GM23248 (cell line): ENCODE measurements around the gene CATSPERD. TPM values are rescaled to one million over a fixed set of nuclear protein-coding genes. Genes with fewer than 3 reads are reported as not detected.

ENCODE experiments used
- DNase-seq: peaks from one replicate; pipeline ENCODE4 v3.0.0-alpha.2; 2015
- H2AFZ ChIP-seq: fragments of 200-600 bp; sonication (generic); 2 replicates; pipeline ENCODE4 v1.6.1; 2016; ENCODE audit warnings: antibody characterized with exemption
- H3F3A ChIP-seq: fragments of 200-600 bp; sonication (generic); 2 replicates; pipeline ENCODE4 v1.6.1; 2016; ENCODE audit warnings: mild to moderate bottlenecking, antibody characterized with exemption, mixed run types; ENCODE audit not compliant: insufficient read depth
- H3K27ac ChIP-seq: fragments of 200-600 bp; sonication (generic); 2 replicates; pipeline ENCODE4 v1.5.1; 2016; ENCODE audit warnings: mild to moderate bottlenecking
- H3K27me3 ChIP-seq: fragments of 200-600 bp; sonication (generic); replicated peaks from 2 replicates; pipeline ENCODE4 v1.6.1; 2016; ENCODE audit warnings: mild to moderate bottlenecking; ENCODE audit not compliant: insufficient read depth
- H3K36me3 ChIP-seq: fragments of 200-600 bp; sonication (generic); 2 replicates; pipeline ENCODE4 v1.6.1; 2016; ENCODE audit warnings: low read depth, mild to moderate bottlenecking
- H3K4me1 ChIP-seq: fragments of 200-600 bp; sonication (generic); 2 replicates; pipeline ENCODE4 v1.6.1; 2016; ENCODE audit warnings: mild to moderate bottlenecking; ENCODE audit not compliant: insufficient read depth
- H3K4me2 ChIP-seq: fragments of 200-600 bp; sonication (generic); one replicate; pipeline ENCODE4 v1.6.1; 2016; ENCODE audit warnings: mild to moderate bottlenecking; ENCODE audit not compliant: unreplicated experiment
- H3K4me3 ChIP-seq: fragments of 200-600 bp; sonication (generic); 2 replicates; pipeline ENCODE4 v1.5.1; 2016; ENCODE audit warnings: mild to moderate bottlenecking
- H3K79me2 ChIP-seq: fragments of 200-600 bp; sonication (generic); 2 replicates; pipeline ENCODE4 v1.6.1; 2016; ENCODE audit warnings: mild to moderate bottlenecking; ENCODE audit not compliant: insufficient read depth
- H3K9ac ChIP-seq: fragments of 200-600 bp; sonication (generic); 2 replicates; pipeline ENCODE4 v1.6.1; 2016; ENCODE audit warnings: mild to moderate bottlenecking
- H3K9me2 ChIP-seq: fragments of 200-600 bp; sonication (generic); 2 replicates; pipeline ENCODE4 v1.6.1; 2016; ENCODE audit warnings: mixed run types, mild to moderate bottlenecking, moderate library complexity; ENCODE audit not compliant: insufficient read depth
- H3K9me3 ChIP-seq: fragments of 200-600 bp; sonication (generic); one replicate; pipeline ENCODE4 v1.6.1; 2017; ENCODE audit warnings: low read depth
- H4K20me1 ChIP-seq: fragments of 200-600 bp; sonication (generic); 2 replicates; pipeline ENCODE4 v1.6.0; 2016; ENCODE audit not compliant: insufficient read depth
- EZH2 ChIP-seq: fragments of 200-600 bp; sonication (generic); IDR thresholded peaks from 2 replicates; pipeline ENCODE4 v1.6.1; 2018; ENCODE audit warnings: antibody characterized with exemption, mild to moderate bottlenecking; ENCODE audit not compliant: insufficient read depth, poor library complexity, severe bottlenecking
- EZH2phosphoT487 ChIP-seq: fragments of 200-600 bp; sonication (generic); IDR thresholded peaks from 2 replicates; pipeline ENCODE4 v1.6.1; 2018; ENCODE audit warnings: antibody characterized with exemption, moderate library complexity, mild to moderate bottlenecking, low read depth; ENCODE audit not compliant: insufficient read depth
- WGBS, 2 experiments: methylation state at CpG; one replicate each; pipeline ENCODE4 v1.1.6; 2015 to 2017; ENCODE audit warnings: low lambda C conversion rate in 2 of 2, low coverage in 1 of 2; ENCODE audit errors: missing lambda C conversion rate in 2 of 2; 5-methylcytosine and 5-hydroxymethylcytosine counted together
- in situ Hi-C: fragments of 300-500 bp; cut with MboI; formaldehyde crosslinking; loops from 2 replicates; pipeline ENCODE4 v1.15.0; 2020
- polyA plus RNA-seq: library from polyadenylated mRNA; unstranded; fragments of >200 nt; fragmentation: Nextera tagmentation; extraction: Ambion mirVana; gene quantifications from 2 replicates; pipeline ENCODE4 v1.2.1, GENCODE V29; 2016
- total RNA-seq: library from RNA; depleted of rRNA; stranded (reverse); fragments of >200 nt; shearing (Covaris generic); gene quantifications from 2 replicates; pipeline ENCODE4 v1.2.3, GENCODE V29; 2014

CATSPERD gene
- total and polyA plus RNA-seq, 2 experiments from 2014 or later, result 0.22 TPM; not detected in 1

DNA sequence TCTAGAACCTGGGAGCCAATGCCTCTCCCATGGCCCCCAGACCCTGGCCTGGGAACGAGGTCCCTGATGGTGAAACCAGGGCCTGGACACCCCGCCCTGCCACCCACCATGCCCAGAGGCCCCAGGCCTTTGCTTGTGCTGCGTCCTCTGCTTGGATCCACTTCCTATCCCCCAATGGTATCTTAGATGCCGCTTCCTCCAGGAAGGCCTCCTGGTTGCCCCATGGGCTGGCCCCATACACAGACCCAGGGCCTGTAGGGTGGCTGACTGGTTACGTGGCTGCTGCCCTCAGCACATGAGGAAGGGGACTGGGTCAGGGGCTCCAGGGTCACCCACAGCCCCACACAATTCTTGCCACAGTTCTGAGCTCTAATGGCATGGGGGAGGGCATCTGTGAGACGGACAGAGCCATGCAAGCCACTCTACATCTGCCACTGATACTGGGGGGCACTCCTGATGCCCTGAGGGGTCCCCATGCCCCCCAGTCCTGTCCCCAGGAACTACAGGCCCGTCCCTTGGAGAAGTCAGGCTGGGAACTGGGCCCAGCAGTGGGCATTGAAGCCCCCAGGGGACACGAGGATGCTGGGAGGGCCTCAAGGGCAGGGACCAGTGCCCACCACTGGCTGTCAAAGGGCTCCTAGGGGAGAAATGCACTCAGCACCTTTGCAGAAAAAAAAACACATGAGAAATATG is 25.3 kb upstream of the CATSPERD start:
- no peaks in the 10 kb centered on the region for H3K9me2 ChIP-seq
- no peak overlapping the region for H3K4me3 ChIP-seq
- no peaks in the 10 kb centered on the region for H3K4me1 ChIP-seq
- no peaks in the 10 kb centered on the region for H3K9me3 ChIP-seq
- peaks cover 9% of the 10 kb centered on the region; the same call in 1 of the 2 replicates for H4K20me1 ChIP-seq
- no peak for DNase-seq
- no peaks in the 10 kb centered on the region for H3K27me3 ChIP-seq
- H2AFZ ChIP-seq, result no peak overlapping the region
- no peak for TF ChIP-seq EZH2phosphoT487
- in situ Hi-C loops, result no loop called here
- H3K4me2 ChIP-seq, result no peak overlapping the region
- peaks cover 29% of the 10 kb centered on the region; the same call in 1 of the 2 replicates for H3K36me3 ChIP-seq
- peaks cover 66% of the 10 kb centered on the region for H3K79me2 ChIP-seq
- 88 to 90% methylated on average over 8 of the region's 8 CpGs for WGBS, 2 experiments
- peaks cover 19% of the 10 kb centered on the region for H3F3A ChIP-seq
- no peak overlapping the region for H3K27ac ChIP-seq
- H3K9ac ChIP-seq, result no peak overlapping the region

- H3F3A ChIP-seq, result peaks cover 25% of the 10 kb centered on the region
- H3K79me2 ChIP-seq, result peaks cover 60% of the 10 kb centered on the region
These were observed 24.7 kb upstream of the CATSPERD start for GRCh38 chr19:5695649-5696195.

DNA sequence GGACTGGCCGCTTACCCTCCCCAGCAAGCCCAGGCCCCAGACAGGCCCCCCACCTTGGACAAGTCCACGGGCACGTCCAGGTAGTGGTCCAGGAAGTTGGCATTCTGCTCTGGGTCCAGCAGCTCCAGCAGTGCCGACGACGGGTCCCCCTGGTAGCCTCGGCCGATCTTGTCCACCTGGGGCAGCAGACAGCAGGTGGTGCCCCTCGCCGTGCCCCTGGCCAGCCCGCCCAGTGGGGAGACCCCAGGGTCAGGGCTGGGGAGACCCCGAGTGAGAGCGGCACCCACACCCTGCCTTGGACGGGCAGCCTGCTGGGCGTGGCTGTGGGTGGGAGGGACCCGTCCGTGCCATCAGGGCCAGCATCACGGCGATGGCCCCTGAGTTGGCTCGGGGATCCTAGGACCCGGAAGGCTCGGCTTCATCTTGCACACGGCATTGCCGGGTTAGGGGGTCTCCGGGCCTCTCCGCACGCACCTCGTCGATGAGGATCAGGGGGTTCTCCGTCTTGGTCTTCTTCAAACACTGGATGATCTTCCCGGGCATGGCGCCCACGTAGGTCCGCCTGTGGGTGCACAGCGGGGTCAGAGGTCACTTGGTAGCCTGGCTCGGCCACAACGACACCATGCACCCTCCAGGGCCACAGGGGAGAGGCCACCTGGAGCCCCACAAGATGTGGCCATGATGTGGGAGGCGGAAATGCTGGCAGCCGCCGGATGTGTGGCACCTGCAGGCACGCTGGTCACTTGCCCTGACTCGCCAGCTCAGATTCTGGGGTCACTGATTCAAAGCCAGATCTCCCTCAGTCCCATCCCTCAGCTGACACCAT is 24.0 kb upstream of the CATSPERD start:
- Histone ChIP-seq H3K36me3 (peaks cover 34% of the 10 kb centered on the region; the same call in 1 of the 2 replicates), H3K9me3 (no peaks in the 10 kb centered on the region), H4K20me1 (peaks cover 9% of the 10 kb centered on the region; the same call in 1 of the 2 replicates), H3K4me1 (no peaks in the 10 kb centered on the region), H3K9ac (no peak overlapping the region), H3K27ac (no peak overlapping the region), H3K27me3 (no peaks in the 10 kb centered on the region), H3K4me2 (no peak overlapping the region), H3K9me2 (no peaks in the 10 kb centered on the region), H3F3A (peaks cover 25% of the 10 kb centered on the region), H3K79me2 (peaks cover 53% of the 10 kb centered on the region), H2AFZ (no peak overlapping the region), H3K4me3 (no peak overlapping the region)
- in situ Hi-C loops, result no loop called here
- 89 to 92% methylated on average over 33 to 40 of the region's 42 CpGs for WGBS, 2 experiments
- TF ChIP-seq EZH2 (no peak), EZH2phosphoT487 (no peak)
- no peak for DNase-seq

More at GRCh38 chr19:5695649-5696195, 24.7 kb upstream of the CATSPERD start:
- Histone ChIP-seq H3K4me3 (no peak overlapping the region), H3K4me2 (no peak overlapping the region), H3K4me1 (no peaks in the 10 kb centered on the region), H3K9ac (no peak overlapping the region), H3K27ac (no peak overlapping the region), H3K36me3 (peaks cover 34% of the 10 kb centered on the region; the same call in 1 of the 2 replicates), H3K27me3 (no peaks in the 10 kb centered on the region), H4K20me1 (peaks cover 9% of the 10 kb centered on the region; the same call in 1 of the 2 replicates), H3K9me2 (no peaks in the 10 kb centered on the region), H2AFZ (no peak overlapping the region), H3K9me3 (no peaks in the 10 kb centered on the region)
- in situ Hi-C loops, result no loop called here
- WGBS, 2 experiments, result 91 to 93% methylated on average over 23 to 28 of the region's 28 CpGs
- TF ChIP-seq EZH2 (no peak), EZH2phosphoT487 (no peak)
- no peak for DNase-seq

- H3K9me3 ChIP-seq, result no peaks in the 10 kb centered on the region
- no peak overlapping the region for H2AFZ ChIP-seq
- no peak overlapping the region for H3K9ac ChIP-seq
- H3K27me3 ChIP-seq, result no peaks in the 10 kb centered on the region
- H3K4me3 ChIP-seq, result no peak overlapping the region
- H4K20me1 ChIP-seq, result peaks cover 9% of the 10 kb centered on the region; the same call in 1 of the 2 replicates
- peaks cover 44% of the 10 kb centered on the region for H3K79me2 ChIP-seq
- in situ Hi-C loops, result no loop called here
- H3K36me3 ChIP-seq, result peaks cover 34% of the 10 kb centered on the region; the same call in 1 of the 2 replicates
- TF ChIP-seq EZH2phosphoT487, result no peak
- TF ChIP-seq EZH2, result no peak
- WGBS, 2 experiments, result 84 to 86% methylated on average over 20 to 25 of the region's 25 CpGs
- H3K27ac ChIP-seq, result no peak overlapping the region
- H3F3A ChIP-seq, result peaks cover 24% of the 10 kb centered on the region
- H3K4me1 ChIP-seq, result no peaks in the 10 kb centered on the region
- no peaks in the 10 kb centered on the region for H3K9me2 ChIP-seq
- DNase-seq, result no peak
- H3K4me2 ChIP-seq, result no peak overlapping the region
These were observed 23.2 kb upstream of the CATSPERD start for GRCh38 chr19:5697022-5697889.
